HG03565 (cell line): ENCODE measurements around the gene S100B.
A peak's percentile ranks its signal among the peaks of the same experiment; 100 is the strongest.
"Not testable (repeated sequence)": the region's sequence is repeated elsewhere in the genome, so short reads cannot be mapped to it uniquely, and the experiment has no call there.

Experiments
- ATAC-seq: cut with Tn5 transposase; IDR thresholded peaks from one replicate; pipeline ENCODE4 v1.9.1; 2021; ENCODE audit warnings: mild to moderate bottlenecking, moderate library complexity; ENCODE audit not compliant: unreplicated experiment

The S100B gene

GRCh38 chr21:46604975-46605766, at the start of gene S100B:
Gene S100B, minus strand, starts transcription at chr21:46605082. Its CDS starts 2,667 bp downstream, at chr21:46602415.
- ATAC-seq = no peak

DNA sequence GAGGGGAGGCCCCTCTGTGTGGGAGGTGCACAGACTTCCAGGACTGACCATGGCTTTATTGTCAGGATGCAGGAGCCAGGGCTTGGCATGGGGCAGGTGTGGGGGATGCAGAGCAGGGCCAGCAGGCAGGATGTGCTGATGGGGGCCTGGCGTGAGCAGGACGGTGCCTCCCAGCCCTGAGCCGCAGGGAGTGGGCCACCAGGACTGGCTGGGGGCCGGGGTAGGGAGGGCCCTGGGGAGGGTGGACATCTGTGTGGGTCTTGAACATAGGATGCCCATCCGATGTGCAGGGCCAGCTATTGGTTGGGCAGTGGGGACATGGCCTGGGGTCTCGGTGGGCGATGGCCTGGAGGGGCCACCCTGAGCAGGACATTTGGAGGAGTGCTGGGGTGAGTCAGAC, 46.2 kb upstream of the S100B start:
- no peak for ATAC-seq

DNA sequence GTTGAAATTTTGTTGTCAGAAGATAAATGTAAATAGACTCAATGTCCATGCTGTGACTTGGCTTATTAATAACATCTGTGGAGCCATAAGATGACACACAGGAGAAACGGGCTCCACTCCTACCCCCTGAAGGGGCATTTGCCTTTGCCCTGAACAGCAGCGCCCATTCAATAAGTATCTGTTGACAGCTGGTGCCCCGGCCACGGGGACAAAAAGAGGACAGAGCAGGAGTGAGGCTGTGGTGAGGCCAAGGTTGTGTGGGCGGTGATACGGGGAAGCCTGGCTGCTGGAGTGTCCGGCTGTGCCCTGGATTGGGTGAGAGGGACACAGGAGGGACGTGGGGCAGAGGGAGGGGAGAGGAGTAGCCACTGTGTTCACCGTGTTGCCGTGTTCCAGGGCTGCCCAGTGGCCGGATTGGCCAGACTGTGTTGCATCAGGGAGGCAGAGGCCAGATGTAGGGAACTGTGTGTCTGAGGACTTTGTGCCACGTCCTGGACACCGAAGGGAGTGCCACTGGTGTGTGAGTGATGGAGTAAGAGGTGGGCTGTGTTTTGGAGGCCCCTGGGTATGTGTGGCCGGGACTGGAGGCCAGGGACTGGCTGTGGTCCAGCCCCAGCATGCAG, 45.7 kb upstream of the S100B start:
- no peak for ATAC-seq

- ATAC-seq = no peak
Measured at GRCh38 chr21:46649356-46649755, 44.5 kb upstream of the S100B start.

GRCh38 chr21:46648539-46648938, 43.7 kb upstream of the S100B start:
- ATAC-seq = no peak

GRCh38 chr21:46646541-46647154, 41.8 kb upstream of the S100B start:
- ATAC-seq = no peak

- ATAC-seq = no peak
Measured at GRCh38 chr21:46645840-46646239, 41.0 kb upstream of the S100B start.

GRCh38 chr21:46643379-46644177, 38.7 kb upstream of the S100B start:
- ATAC-seq = no peak

DNA sequence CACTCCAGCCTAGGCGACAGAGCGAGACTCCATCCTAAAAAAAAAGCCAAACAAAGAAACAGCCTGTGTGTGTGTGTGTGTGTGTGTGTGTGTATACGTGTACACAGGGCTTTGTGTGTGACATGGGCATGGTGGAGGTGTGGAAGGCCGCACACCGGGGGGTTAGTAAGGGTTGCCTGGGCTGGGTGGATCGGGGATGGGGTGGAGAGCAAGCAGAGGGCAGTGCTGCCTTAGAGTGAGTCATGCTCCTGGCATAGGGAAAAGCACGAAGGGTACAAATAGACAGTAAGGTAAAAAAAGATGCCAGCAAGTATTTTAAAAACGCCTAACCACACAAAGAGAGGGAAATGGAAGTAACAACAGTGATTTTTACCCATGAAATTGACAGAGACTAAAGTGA, 36.8 kb upstream of the S100B start:
- ATAC-seq = no peak

- ATAC-seq = no peak
Measured at GRCh38 chr21:46639489-46640386, 34.9 kb upstream of the S100B start.

GRCh38 chr21:46637952-46638746, 33.3 kb upstream of the S100B start:
- no peak for ATAC-seq

GRCh38 chr21:46636550-46637285, 31.8 kb upstream of the S100B start:
- ATAC-seq = no peak

GRCh38 chr21:46636181-46636512, 31.3 kb upstream of the S100B start:
- no peak for ATAC-seq

GRCh38 chr21:46635324-46636180, 30.7 kb upstream of the S100B start, which contains the start of gene PRMT2:
Gene PRMT2, plus strand, starts transcription at chr21:46635674. Its CDS starts 1,278 bp downstream, at chr21:46636952.
- ATAC-seq = peak; percentile 89

GRCh38 chr21:46634966-46635323, 30.1 kb upstream of the S100B start:
- ATAC-seq = no peak

- ATAC-seq = no peak
Measured at GRCh38 chr21:46634427-46634826, 29.5 kb upstream of the S100B start.

DNA sequence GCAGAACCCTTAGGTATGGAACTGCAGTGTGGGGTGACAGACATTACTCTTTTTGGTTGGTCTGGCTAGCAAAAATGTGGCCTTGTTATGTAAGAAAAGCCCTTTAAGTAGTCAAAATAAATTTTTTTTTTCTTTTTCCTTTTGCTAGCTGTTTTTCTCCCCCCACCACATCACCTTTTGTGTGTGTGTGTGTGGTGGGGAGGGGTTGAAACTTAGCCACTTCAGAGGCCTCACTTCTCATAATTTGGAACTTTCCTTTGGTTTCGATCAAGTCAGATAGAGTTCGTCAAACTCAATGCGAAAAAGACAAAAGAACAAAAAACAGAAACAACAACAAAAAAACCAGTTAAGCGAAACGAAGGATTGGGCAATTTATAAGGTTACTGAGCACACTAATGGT, 28.7 kb upstream of the S100B start:
- ATAC-seq = no peak

DNA sequence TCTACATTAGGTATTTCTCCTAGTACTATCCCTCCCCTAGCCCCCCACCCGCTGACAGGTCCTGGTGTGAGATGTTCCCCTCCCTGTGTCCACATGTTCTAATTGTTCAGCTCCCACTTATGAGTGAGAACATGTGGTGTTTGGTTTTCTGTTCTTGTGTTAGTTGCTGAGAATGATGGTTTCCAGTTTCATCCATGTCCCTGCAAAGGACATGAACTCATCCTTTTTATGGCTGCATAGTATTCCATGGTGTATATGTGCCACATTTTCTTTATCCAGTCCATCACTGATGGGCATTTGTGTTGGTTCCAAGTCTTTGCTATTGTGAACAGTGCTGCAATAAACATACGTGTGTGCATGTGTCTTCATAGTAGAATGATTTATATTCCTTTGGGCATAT, 26.0 kb upstream of the S100B start:
- not testable (repeated sequence) for ATAC-seq
